NAMALWA (cell line): ENCODE measurements around the gene PDE4D.
"Not testable (repeated sequence)": the region's sequence is repeated elsewhere in the genome, so short reads cannot be mapped to it uniquely, and the experiment has no call there.

Experiments
- DNase-seq: peaks from one replicate; pipeline ENCODE4 v3.0.0-alpha.2; 2015; ENCODE audit warnings: low spot score

Gene PDE4D

GRCh38 chr5:59579101-59579823, 314.3 kb downstream of the PDE4D start:
- no peak for DNase-seq

- DNase-seq, result no peak
Observed at GRCh38 chr5:59577485-59577884, 316.0 kb downstream of the PDE4D start.

GRCh38 chr5:59575648-59576445, 317.7 kb downstream of the PDE4D start:
- DNase-seq, result no peak

GRCh38 chr5:59573509-59573908, 320.0 kb downstream of the PDE4D start:
- not testable (repeated sequence) for DNase-seq

GRCh38 chr5:59571067-59571466, 322.5 kb downstream of the PDE4D start:
- no peak for DNase-seq

GRCh38 chr5:59569608-59570334, 323.8 kb downstream of the PDE4D start:
- no peak for DNase-seq

- no peak for DNase-seq
Observed at GRCh38 chr5:59569158-59569557, 324.4 kb downstream of the PDE4D start.

GRCh38 chr5:59568161-59568560, 325.4 kb downstream of the PDE4D start:
- DNase-seq, result no peak

GRCh38 chr5:59565551-59565950, 328.0 kb downstream of the PDE4D start:
- DNase-seq, result peak; percentile 38

GRCh38 chr5:59564895-59565294, 328.6 kb downstream of the PDE4D start:
- DNase-seq, result no peak

- peak; percentile 65 for DNase-seq
Observed at GRCh38 chr5:59562756-59563389, 330.7 kb downstream of the PDE4D start.

GRCh38 chr5:59560553-59560952, 333.0 kb downstream of the PDE4D start:
- DNase-seq, result no peak

GRCh38 chr5:59559847-59560246, 333.7 kb downstream of the PDE4D start:
- DNase-seq, result no peak

GRCh38 chr5:59559323-59559722, 334.2 kb downstream of the PDE4D start:
- no peak for DNase-seq

GRCh38 chr5:59558501-59558900, 335.0 kb downstream of the PDE4D start:
- DNase-seq, result no peak

GRCh38 chr5:59557572-59557971, 336.0 kb downstream of the PDE4D start:
- no peak for DNase-seq

- DNase-seq, result no peak
Observed at GRCh38 chr5:59555596-59555995, 337.9 kb downstream of the PDE4D start.

GRCh38 chr5:59554501-59554900, 339.0 kb downstream of the PDE4D start:
- DNase-seq, result no peak

- DNase-seq, result no peak
Observed at GRCh38 chr5:59553992-59554391, 339.5 kb downstream of the PDE4D start.

- DNase-seq, result no peak
Observed at GRCh38 chr5:59548807-59549357, 344.6 kb downstream of the PDE4D start.

GRCh38 chr5:59547731-59548130, 345.8 kb downstream of the PDE4D start:
- DNase-seq, result no peak

GRCh38 chr5:59544573-59544972, 349.0 kb downstream of the PDE4D start:
- DNase-seq, result no peak
